Liver (tissue), 3 donors: ENCODE data around the gene MAPK1IP1L.

Experiments used
- CTCF ChIP-seq: fragments of 150-350 bp; IDR thresholded peaks from 2 replicates; pipeline ENCODE4 v1.5.1; 2017; ENCODE audit warnings: improper control_type of control experiment, low read depth, low read length; ENCODE audit not compliant: missing input control
- EGR1 ChIP-seq, 2 donors: IDR thresholded peaks; 2 replicates each; pipeline ENCODE4 v1.6.1; 2016 to 2018; ENCODE audit warnings: antibody characterized with exemption in 2 of 2, low read depth in 2 of 2
- HNF4G ChIP-seq: IDR thresholded peaks from 2 replicates; pipeline ENCODE4 v1.6.1; 2016; ENCODE audit warnings: antibody characterized with exemption
- RAD21 ChIP-seq, 2 donors: IDR thresholded peaks; 2 replicates each; pipeline ENCODE4 v1.6.1; 2016; ENCODE audit warnings: antibody characterized with exemption in 2 of 2, mild to moderate bottlenecking in 2 of 2
- RXRA ChIP-seq, 2 donors: IDR thresholded peaks; 2 replicates each; pipeline ENCODE4 v1.6.1; 2017 to 2018; ENCODE audit warnings: antibody characterized with exemption in 2 of 2, mild to moderate bottlenecking in 1 of 2
- SP1 ChIP-seq: IDR thresholded peaks from 2 replicates; pipeline ENCODE4 v1.6.1; 2018; ENCODE audit warnings: antibody characterized with exemption, mild to moderate bottlenecking
- YY1 ChIP-seq: IDR thresholded peaks from 2 replicates; pipeline ENCODE4 v1.6.1; 2016; ENCODE audit warnings: antibody characterized with exemption, mild to moderate bottlenecking
- ZBTB33 ChIP-seq: IDR thresholded peaks from 2 replicates; pipeline ENCODE4 v1.6.1; 2016; ENCODE audit warnings: antibody characterized with exemption
- donor health status: healthy.
- donor health status: healthy.

- TF ChIP-seq CTCF (no peak), YY1 (no peak), SP1 (no peak), ZBTB33 (no peak), RAD21 (IDR thresholded peaks at IDR 0.05) (no peak), RXRA (IDR thresholded peaks at IDR 0.05) (no peak), EGR1 (IDR thresholded peaks at IDR 0.05; ENCODE audit: low read depth in 2 of 2) (no peak), HNF4G (no peak)
Observed at GRCh38 chr14:55054098-55054497, 2.7 kb downstream of the MAPK1IP1L start.
